Erythroblast (primary cell): ENCODE measurements around the gene JMJD7.

Experiments used
- GATA1 ChIP-seq: IDR thresholded peaks from 2 replicates; pipeline ENCODE4 v1.6.1; 2011; ENCODE audit warnings: low read depth, mild to moderate bottlenecking, control low read depth, low read length, moderate library complexity
- POLR2A ChIP-seq: IDR thresholded peaks from 2 replicates; pipeline ENCODE4 v1.6.1; 2011; ENCODE audit warnings: mild to moderate bottlenecking, low read length

DNA sequence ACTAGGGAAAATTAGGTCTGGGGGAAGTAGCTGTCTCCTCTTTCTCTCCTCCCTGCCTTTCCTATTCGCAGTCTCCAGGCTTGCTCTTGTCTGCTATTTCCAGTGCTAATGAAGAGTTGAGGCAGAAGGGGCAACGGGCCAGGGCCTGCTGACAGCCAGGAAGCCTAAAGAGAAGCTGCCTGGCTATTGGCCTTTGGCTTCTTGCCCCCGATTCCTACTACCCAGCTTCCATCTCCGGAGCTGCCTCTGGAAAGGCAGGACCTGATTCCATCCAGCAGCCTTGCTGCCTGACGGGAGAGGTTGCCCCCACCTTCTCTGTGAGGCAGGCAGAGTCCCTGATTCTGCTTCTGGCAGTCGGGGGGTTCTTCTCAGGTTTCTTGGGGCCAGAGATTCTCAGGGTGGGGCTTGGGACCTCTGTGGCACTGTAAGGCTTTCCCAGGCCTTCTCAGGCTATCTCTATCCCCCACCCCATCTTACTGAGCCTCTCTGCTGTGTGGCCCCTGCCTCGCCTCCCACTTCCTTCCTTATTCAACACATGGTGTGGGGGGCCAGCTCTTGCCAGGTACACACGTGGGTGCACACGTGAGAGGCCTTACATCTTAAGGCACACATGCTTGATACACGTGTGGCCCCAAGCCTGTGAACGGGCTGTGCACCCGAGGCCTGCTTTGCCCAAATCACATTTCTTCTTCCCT lies 18.2 kb upstream of the JMJD7 start:
- TF ChIP-seq POLR2A (no peak), GATA1 (no peak)
